Tibial artery (tissue), 4 donors: ENCODE measurements around the gene GNS.

Source experiments
- DNase-seq, 2 donors: peaks; one replicate each; pipeline ENCODE4 v3.0.0-alpha.2; 2019
- H3K27ac ChIP-seq, 2 donors: fragments of 200-600 bp; sonication (generic) in 1 of 2; 1 replicate in 1 of 2; 2 replicates in 1 of 2; pipeline ENCODE4 v1.5.1; 2018 to 2019; ENCODE audit warnings: mild to moderate bottlenecking in 1 of 2
- H3K27me3 ChIP-seq, 2 donors: fragments of 200-600 bp; sonication (generic) in 1 of 2; one replicate each; pipeline versions ENCODE4 v1.5.1 to v1.6.0; 2016 to 2019
- H3K36me3 ChIP-seq, 3 donors: fragments of 200-600 bp; sonication (generic) in 2 of 3; one replicate each; pipeline ENCODE4 v1.5.1; 2016 to 2019; ENCODE audit warnings: mild to moderate bottlenecking in 2 of 3
- H3K4me1 ChIP-seq, 4 donors: fragments of 200-600 bp; sonication (generic) in 2 of 4; 1 replicate in 3 of 4; 2 replicates in 1 of 4; pipeline ENCODE4 v1.5.1; 2016 to 2019
- H3K4me3 ChIP-seq, 2 donors: fragments of 200-600 bp; sonication (generic) in 1 of 2; 1 replicate in 1 of 2; 2 replicates in 1 of 2; pipeline ENCODE4 v1.5.1; 2018 to 2019; ENCODE audit warnings: mild to moderate bottlenecking in 2 of 2
- H3K9me3 ChIP-seq, 3 donors: fragments of 200-600 bp; sonication (generic) in 1 of 3; one replicate each; pipeline ENCODE4 v1.5.1; 2016 to 2019
- intact Hi-C: fragments of 100-400 bp; cut with DNase I; formaldehyde crosslinking; loops from one replicate; pipeline ENCODE4 v1.15.0; 2023; ENCODE audit warnings: low total_unique reads
- TF ChIP-seq, protein P1 (sequence below), 2 experiments: fragments of 200-600 bp in 1 of 2; fragments of 450-650 bp in 1 of 2; IDR thresholded peaks; one replicate each; pipeline ENCODE4 v1.5.1; 2017 to 2019; ENCODE audit warnings: antibody characterized with exemption in 2 of 2, mild to moderate bottlenecking in 1 of 2, moderate library complexity in 1 of 2

The GNS gene

DNA sequence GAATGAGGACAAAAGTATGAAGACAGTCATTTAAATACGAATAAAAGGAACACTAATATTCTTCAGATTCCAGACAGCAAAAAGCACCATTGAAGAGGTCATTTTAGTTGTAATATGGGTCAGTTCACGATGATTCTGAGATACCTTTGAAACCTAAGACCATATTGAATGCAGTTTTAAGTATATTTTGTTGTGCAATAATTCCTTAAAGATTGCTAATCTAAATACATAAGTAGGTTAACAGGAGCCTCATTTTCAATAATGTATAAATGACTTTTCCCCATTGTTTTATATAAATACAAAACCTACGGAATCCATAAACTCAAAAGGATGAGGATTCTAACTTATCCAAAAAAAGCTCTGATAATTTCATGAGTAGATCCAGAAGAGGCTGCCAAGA is 5.8 kb downstream of the GNS start:
- intact Hi-C loops, result no loop called here
- TF ChIP-seq, protein P1, sequence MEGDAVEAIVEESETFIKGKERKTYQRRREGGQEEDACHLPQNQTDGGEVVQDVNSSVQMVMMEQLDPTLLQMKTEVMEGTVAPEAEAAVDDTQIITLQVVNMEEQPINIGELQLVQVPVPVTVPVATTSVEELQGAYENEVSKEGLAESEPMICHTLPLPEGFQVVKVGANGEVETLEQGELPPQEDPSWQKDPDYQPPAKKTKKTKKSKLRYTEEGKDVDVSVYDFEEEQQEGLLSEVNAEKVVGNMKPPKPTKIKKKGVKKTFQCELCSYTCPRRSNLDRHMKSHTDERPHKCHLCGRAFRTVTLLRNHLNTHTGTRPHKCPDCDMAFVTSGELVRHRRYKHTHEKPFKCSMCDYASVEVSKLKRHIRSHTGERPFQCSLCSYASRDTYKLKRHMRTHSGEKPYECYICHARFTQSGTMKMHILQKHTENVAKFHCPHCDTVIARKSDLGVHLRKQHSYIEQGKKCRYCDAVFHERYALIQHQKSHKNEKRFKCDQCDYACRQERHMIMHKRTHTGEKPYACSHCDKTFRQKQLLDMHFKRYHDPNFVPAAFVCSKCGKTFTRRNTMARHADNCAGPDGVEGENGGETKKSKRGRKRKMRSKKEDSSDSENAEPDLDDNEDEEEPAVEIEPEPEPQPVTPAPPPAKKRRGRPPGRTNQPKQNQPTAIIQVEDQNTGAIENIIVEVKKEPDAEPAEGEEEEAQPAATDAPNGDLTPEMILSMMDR (IDR thresholded peaks at IDR 0.05), result no peak
- no peaks in the 10 kb centered on the region for H3K9me3 ChIP-seq
- H3K27ac ChIP-seq, result no peak overlapping the region
- H3K4me3 ChIP-seq, result no peak overlapping the region
- no peaks in the 10 kb centered on the region for H3K27me3 ChIP-seq
- DNase-seq, result no peak
- peaks cover 16 to 24% (median 21%) of the 10 kb centered on the region in 3 donors for H3K36me3 ChIP-seq
- peaks cover 0 to 17% (median 5%) of the 10 kb centered on the region in 4 donors for H3K4me1 ChIP-seq

GRCh38 chr12:64752833-64753238 is 6.4 kb downstream of the GNS start:
- H3K36me3 ChIP-seq, result peaks cover 21 to 24% (median 22%) of the 10 kb centered on the region in 3 donors
- H3K27ac ChIP-seq, result no peak overlapping the region
- intact Hi-C loops, result no loop called here
- DNase-seq, result no peak
- no peak overlapping the region for H3K4me3 ChIP-seq
- no peaks in the 10 kb centered on the region for H3K27me3 ChIP-seq
- H3K9me3 ChIP-seq, result no peaks in the 10 kb centered on the region
- TF ChIP-seq, protein P1 (IDR thresholded peaks at IDR 0.05), result no peak
- H3K4me1 ChIP-seq, result peaks cover 0 to 12% (median 2%) of the 10 kb centered on the region in 4 donors

- Histone ChIP-seq H3K36me3 (peaks cover 21 to 30% (median 24%) of the 10 kb centered on the region in 3 donors), H3K4me3 (no peak overlapping the region), H3K4me1 (peaks cover 0 to 7% (median 0%) of the 10 kb centered on the region in 4 donors), H3K9me3 (no peaks in the 10 kb centered on the region), H3K27ac (no peak overlapping the region), H3K27me3 (no peaks in the 10 kb centered on the region)
- TF ChIP-seq, protein P1 (IDR thresholded peaks at IDR 0.05), result no peak
- intact Hi-C loops, result no loop called here
- DNase-seq, result no peak
Measured at GRCh38 chr12:64752032-64752431, 7.2 kb downstream of the GNS start.

DNA sequence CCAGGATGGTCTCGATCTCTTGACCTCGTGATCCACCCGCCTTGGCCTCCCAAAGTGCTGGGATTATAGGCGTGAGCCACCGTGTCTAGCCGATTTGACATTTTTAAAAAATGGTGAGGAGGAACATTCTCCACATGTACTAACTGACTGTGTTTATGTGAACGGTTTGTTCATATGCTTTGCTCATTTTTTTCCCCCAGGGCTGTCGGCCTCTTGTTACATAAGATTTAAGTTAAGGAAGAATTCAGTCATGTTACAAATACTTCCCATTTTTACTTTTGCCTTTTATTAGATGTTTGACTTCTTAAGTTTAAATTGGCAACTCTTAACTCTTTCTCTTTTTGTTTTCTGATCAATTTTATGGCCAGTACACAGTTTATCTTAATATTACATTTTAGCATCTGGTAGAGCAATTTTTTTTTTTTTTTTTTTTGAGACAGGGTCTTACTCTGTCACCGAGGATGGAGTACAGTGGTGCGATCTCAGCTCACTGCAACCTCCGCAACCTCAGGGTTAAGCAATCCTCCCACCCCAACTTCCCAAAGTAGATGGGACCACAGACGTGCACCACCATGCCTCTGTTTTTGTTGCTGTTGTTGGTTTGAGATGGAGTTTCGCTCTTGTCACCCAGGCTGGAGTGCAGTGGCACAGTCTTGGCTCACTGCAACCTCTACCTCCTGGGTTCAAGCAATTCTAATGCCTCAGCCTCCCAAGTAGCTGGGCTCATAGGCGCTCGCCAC is 9.6 kb downstream of the GNS start:
- intact Hi-C loops, result loop anchor here (5.0 kb wide), 1 partner anchor 732 kb away; no protein-coding TSS in a partner anchor
- Histone ChIP-seq H3K27ac (no peak overlapping the region), H3K4me1 (peaks cover 0 to 7% (median 3%) of the 10 kb centered on the region in 4 donors), H3K36me3 (peaks cover 23 to 41% (median 28%) of the 10 kb centered on the region in 3 donors), H3K4me3 (no peak overlapping the region), H3K27me3 (no peaks in the 10 kb centered on the region), H3K9me3 (no peaks in the 10 kb centered on the region)
- TF ChIP-seq, protein P1 (IDR thresholded peaks at IDR 0.05), result no peak
- DNase-seq, result no peak

DNA sequence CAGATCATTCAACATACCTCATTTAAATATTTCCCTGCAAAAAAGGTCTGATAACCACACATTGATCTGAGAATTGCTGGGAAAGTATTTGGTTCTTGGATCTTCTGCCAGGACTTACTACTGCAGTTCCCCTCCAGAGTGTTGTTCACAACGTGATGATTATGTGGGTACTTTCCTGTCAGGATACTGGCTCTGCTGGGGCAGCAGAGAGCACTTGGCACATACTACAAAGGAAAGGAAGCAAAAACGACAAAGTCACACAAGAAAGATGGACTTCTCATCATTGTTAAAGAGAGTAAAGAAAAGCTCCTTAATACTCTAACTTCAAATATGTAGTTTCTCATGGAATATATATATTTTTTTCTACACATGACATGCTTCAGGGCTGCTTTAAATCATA is 11.5 kb downstream of the GNS start:
- peaks cover 0 to 12% (median 5%) of the 10 kb centered on the region in 4 donors for H3K4me1 ChIP-seq
- no peak overlapping the region for H3K27ac ChIP-seq

More for the DNA sequence above, 11.5 kb downstream of the GNS start:
- intact Hi-C loops, result loop anchor here (5.0 kb wide), 1 partner anchor 730 kb away; no protein-coding TSS in a partner anchor
- DNase-seq, result no peak
- H3K36me3 ChIP-seq, result peaks cover 40 to 58% (median 47%) of the 10 kb centered on the region in 3 donors
- TF ChIP-seq, protein P1 (IDR thresholded peaks at IDR 0.05), result no peak
- H3K4me3 ChIP-seq, result no peak overlapping the region
- no peaks in the 10 kb centered on the region for H3K9me3 ChIP-seq
- H3K27me3 ChIP-seq, result no peaks in the 10 kb centered on the region
